VCaP (cell line): ENCODE data around the gene SEC14L6.

Source experiments
- H3K27ac ChIP-seq: fragments of 450-650 bp; 2 replicates; pipeline ENCODE4 v1.5.1; 2017
- CTCF ChIP-seq: fragments of 450-650 bp; conservative IDR thresholded peaks from 2 replicates; pipeline ENCODE4 v1.5.1; 2017; ENCODE audit warnings: mild to moderate bottlenecking, moderate library complexity

Gene SEC14L6

GRCh38 chr22:30521368-30522156 lies 25.0 kb downstream of the SEC14L6 start:
- H3K27ac ChIP-seq, result no peak overlapping the region
- no peak for TF ChIP-seq CTCF

GRCh38 chr22:30519842-30520425 lies 26.6 kb downstream of the SEC14L6 start:
- no peak overlapping the region for H3K27ac ChIP-seq
- no peak for TF ChIP-seq CTCF

- TF ChIP-seq CTCF, result no peak
- H3K27ac ChIP-seq, result no peak overlapping the region
Measured at GRCh38 chr22:30516731-30517130, 29.8 kb downstream of the SEC14L6 start.

- H3K27ac ChIP-seq, result no peak overlapping the region
- no peak for TF ChIP-seq CTCF
Measured at GRCh38 chr22:30516273-30516672, 30.3 kb downstream of the SEC14L6 start.

GRCh38 chr22:30514252-30514651 lies 32.3 kb downstream of the SEC14L6 start:
- no peak for TF ChIP-seq CTCF
- H3K27ac ChIP-seq, result no peak overlapping the region

GRCh38 chr22:30513462-30513861 lies 33.1 kb downstream of the SEC14L6 start:
- TF ChIP-seq CTCF, result no peak
- H3K27ac ChIP-seq, result no peak overlapping the region

- no peak overlapping the region for H3K27ac ChIP-seq
- no peak for TF ChIP-seq CTCF
Measured at GRCh38 chr22:30511911-30512310, 34.6 kb downstream of the SEC14L6 start.
